Esophagus squamous epithelium (tissue), 5 donors: ENCODE data around the gene RILPL1. TPM values are rescaled to one million over a fixed set of nuclear protein-coding genes. Genes with fewer than 3 reads are reported as not detected.
"Not testable (repeated sequence)": the region's sequence is repeated elsewhere in the genome, so short reads cannot be mapped to it uniquely, and the experiment has no call there.

Experiments
- DNase-seq: peaks from one replicate; lab custom pipeline; 2025; lab: John Stamatoyannopoulos, UW
- H3K27ac ChIP-seq, 4 donors: fragments of 200-600 bp; sonication (generic); one replicate each; pipeline ENCODE4 v1.5.1; 2016 to 2019; ENCODE audit warnings: mild to moderate bottlenecking in 1 of 4
- H3K27me3 ChIP-seq, 4 donors: fragments of 200-600 bp; sonication (generic); 1 replicate in 3 of 4; 2 replicates in 1 of 4; pipeline versions ENCODE4 v1.5.1 to v1.6.0; 2017 to 2021; ENCODE audit warnings: antibody characterized with exemption in 1 of 4
- H3K36me3 ChIP-seq, 3 donors: fragments of 200-600 bp; sonication (generic); one replicate each; pipeline ENCODE4 v1.5.1; 2016 to 2019
- H3K4me1 ChIP-seq, 3 donors: fragments of 200-600 bp; sonication (generic); one replicate each; pipeline ENCODE4 v1.5.1; 2017 to 2019
- H3K4me3 ChIP-seq, 4 donors: fragments of 200-600 bp; sonication (generic); 1 replicate in 3 of 4; 2 replicates in 1 of 4; pipeline ENCODE4 v1.5.1; 2016 to 2019; ENCODE audit warnings: mild to moderate bottlenecking in 2 of 4, moderate library complexity in 1 of 4
- H3K9me3 ChIP-seq, 3 donors: fragments of 200-600 bp; sonication (generic); one replicate each; pipeline ENCODE4 v1.5.1; 2016 to 2019
- CTCF ChIP-seq, 6 experiments: fragments of 450-650 bp in 4 of 6; fragments of 200-600 bp in 2 of 6; sonication (generic) in 2 of 6; IDR thresholded peaks; one replicate each; pipeline ENCODE4 v1.5.1; 2016 to 2019; ENCODE audit warnings: antibody characterized with exemption in 6 of 6, mild to moderate bottlenecking in 4 of 6, moderate library complexity in 4 of 6
- POLR2A ChIP-seq, 4 donors: fragments of 450-650 bp; IDR thresholded peaks; one replicate each; pipeline ENCODE4 v1.6.1; 2017; ENCODE audit warnings: antibody characterized with exemption in 4 of 4, mild to moderate bottlenecking in 4 of 4, moderate library complexity in 3 of 4
- WGBS, 2 donors: methylation state at CpG; one replicate each; pipeline ENCODE4 v1.1.5; 2018; 5-methylcytosine and 5-hydroxymethylcytosine counted together
- intact Hi-C: fragments of 100-400 bp; cut with DNase I; formaldehyde crosslinking; loops from one replicate; pipeline ENCODE4 v1.15.0; 2022
- total RNA-seq, 4 donors: library from RNA; depleted of rRNA; stranded (reverse); fragments of >200 nt; gene quantifications; one replicate each; pipeline ENCODE4 v1.1.0, GENCODE V29; 2016
- donor health status: DM: yes; HTN: yes; CAD: no.

The RILPL1 gene
- total RNA-seq, 4 donors from 2014 or later = 4.6 to 14.5 (median 7.0) TPM

- Histone ChIP-seq H3K9me3 (no peaks in the 10 kb centered on the region), H3K4me3 (no peak overlapping the region), H3K27me3 (no peaks in the 10 kb centered on the region), H3K4me1 (peaks cover under 1 to 6% (median 1%) of the 10 kb centered on the region in 3 donors), H3K36me3 (peaks cover 4 to 77% (median 8%) of the 10 kb centered on the region in 3 donors), H3K27ac (no peak overlapping the region)
- intact Hi-C loops = no loop called here
- TF ChIP-seq CTCF (IDR thresholded peaks at IDR 0.05) (no peak), POLR2A (IDR thresholded peaks at IDR 0.05) (no peak)
- WGBS, 2 donors = 88% methylated on average over 4 of the region's 4 CpGs
- DNase-seq = no peak
Measured at GRCh38 chr12:123465084-123465483, 68.4 kb downstream of the RILPL1 start.

- WGBS, 2 donors = 90 to 96% methylated on average over 11 of the region's 11 CpGs
- H3K27me3 ChIP-seq, H3K27ac ChIP-seq, intact Hi-C loops, DNase-seq, H3K9me3 ChIP-seq, H3K4me3 ChIP-seq: not testable (repeated sequence)
- Histone ChIP-seq H3K36me3 (peaks cover 4 to 63% (median 8%) of the 10 kb centered on the region in 3 donors), H3K4me1 (peaks cover 12 to 19% (median 15%) of the 10 kb centered on the region in 3 donors)
Measured at GRCh38 chr12:123463174-123463573, 70.3 kb downstream of the RILPL1 start.

GRCh38 chr12:123457980-123458779 lies 75.3 kb downstream of the RILPL1 start, which contains the start of gene SNRNP35:
SNRNP35 (plus strand) TSS chr12:123458139; CDS start chr12:123465541, 7,402 bp downstream.
- TF ChIP-seq CTCF (IDR thresholded peaks at IDR 0.05) (peak in 1 of 6 experiments; percentile 2), POLR2A (IDR thresholded peaks at IDR 0.05) (peak in 1 of 4 donors; percentile 49)
- intact Hi-C loops = no loop called here
- peak within 1 kb of the TSS; percentile 94 to 100 (median 99) for H3K27ac ChIP-seq
- peaks cover 12 to 16% (median 15%) of the 10 kb centered on the region in 3 donors for H3K4me1 ChIP-seq
- H3K4me3 ChIP-seq = peak within 1 kb of the TSS; percentile 63 to 98 (median 89)
- no peaks in the 10 kb centered on the region for H3K9me3 ChIP-seq
- H3K27me3 ChIP-seq = no peaks in the 10 kb centered on the region
- 0 to 1% methylated on average over 40 to 45 of the region's 48 CpGs for WGBS, 2 donors
- peaks cover 0 to 19% (median 0%) of the 10 kb centered on the region in 3 donors for H3K36me3 ChIP-seq
- DNase-seq = no peak

GRCh38 chr12:123453165-123453564 lies 80.4 kb downstream of the RILPL1 start:
- Histone ChIP-seq H3K9me3 (no peaks in the 10 kb centered on the region), H3K4me3 (no peak overlapping the region), H3K36me3 (no peaks in the 10 kb centered on the region), H3K4me1 (no peaks in the 10 kb centered on the region), H3K27ac (no peak overlapping the region), H3K27me3 (no peaks in the 10 kb centered on the region)
- DNase-seq = no peak
- TF ChIP-seq POLR2A (IDR thresholded peaks at IDR 0.05) (no peak), CTCF (IDR thresholded peaks at IDR 0.05) (no peak)
- intact Hi-C loops = no loop called here
- 43 to 49% methylated on average over 3 of the region's 3 CpGs for whole genome bisulfite sequencing, 2 donors

- WGBS, 2 donors = 38 to 42% methylated on average over 1 of the region's 1 CpG
- H3K4me1 ChIP-seq, H3K4me3 ChIP-seq, DNase-seq, H3K9me3 ChIP-seq, H3K36me3 ChIP-seq, intact Hi-C loops, H3K27me3 ChIP-seq, H3K27ac ChIP-seq: not testable (repeated sequence)
Measured at GRCh38 chr12:123452276-123452550, 81.3 kb downstream of the RILPL1 start.

GRCh38 chr12:123450636-123451035 lies 82.9 kb downstream of the RILPL1 start:
- Histone ChIP-seq H3K27me3 (no peaks in the 10 kb centered on the region), H3K27ac (no peak overlapping the region), H3K36me3 (no peaks in the 10 kb centered on the region), H3K4me1 (peaks cover 2 to 11% (median 10%) of the 10 kb centered on the region in 3 donors), H3K4me3 (no peak overlapping the region), H3K9me3 (no peaks in the 10 kb centered on the region)
- TF ChIP-seq CTCF (IDR thresholded peaks at IDR 0.05) (no peak), POLR2A (IDR thresholded peaks at IDR 0.05) (no peak)
- intact Hi-C loops = no loop called here
- no peak for DNase-seq
- WGBS, 2 donors = 83 to 90% methylated on average over 9 of the region's 9 CpGs
